NCI-H2107 treated with DMSO at 0.1 percent for 48 hours (cell line): ENCODE measurements around the gene ZSCAN23.
"Not testable (repeated sequence)": the region's sequence is repeated elsewhere in the genome, so short reads cannot be mapped to it uniquely, and the experiment has no call there.

ENCODE experiments used
- DNase-seq: peaks from one replicate; lab custom pipeline; 2025; ENCODE audit not compliant: unreplicated experiment; lab: John Stamatoyannopoulos, UW

Gene ZSCAN23

GRCh38 chr6:28442586-28442985 is 705 bp downstream of the ZSCAN23 start:
- DNase-seq, result no peak

DNA sequence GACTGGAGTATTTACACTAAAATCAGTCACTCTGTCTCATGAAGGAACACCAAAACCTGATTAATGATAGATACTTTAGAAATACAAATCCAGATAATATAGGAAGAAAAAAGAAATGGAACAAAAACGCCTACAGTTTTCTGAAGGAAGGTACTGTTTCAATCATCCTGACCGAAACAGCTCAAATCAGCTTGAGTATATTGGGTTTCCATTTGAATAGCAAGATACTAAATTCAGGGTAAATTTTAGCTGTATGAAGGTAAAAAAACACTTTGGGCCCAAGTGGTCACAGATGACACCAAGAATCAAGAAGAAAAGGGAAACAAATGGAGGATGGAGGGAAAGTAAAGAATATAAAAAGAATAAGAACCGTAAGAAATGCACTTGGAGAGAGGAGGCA is 6.9 kb downstream of the ZSCAN23 start:
- no peak for DNase-seq

DNA sequence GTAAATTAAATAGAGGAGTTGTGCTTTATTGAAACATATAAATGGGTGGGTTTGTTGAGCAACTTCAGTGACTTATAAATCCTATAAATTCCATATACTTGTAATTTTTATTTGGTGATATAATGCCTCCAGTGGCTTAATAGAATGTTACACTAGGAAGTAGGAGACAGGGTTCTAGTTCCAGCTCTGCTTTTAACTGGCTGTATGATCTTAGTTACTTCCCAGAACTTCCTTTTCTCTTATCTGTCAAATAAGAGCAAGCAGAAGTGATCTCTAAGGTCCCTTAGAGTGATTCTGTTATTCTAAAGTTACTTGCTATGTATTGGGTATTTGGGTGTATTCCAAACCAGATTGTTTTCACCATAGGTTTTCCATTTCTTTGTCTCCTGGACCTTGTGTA is 10.2 kb downstream of the ZSCAN23 start:
- no peak for DNase-seq

DNA sequence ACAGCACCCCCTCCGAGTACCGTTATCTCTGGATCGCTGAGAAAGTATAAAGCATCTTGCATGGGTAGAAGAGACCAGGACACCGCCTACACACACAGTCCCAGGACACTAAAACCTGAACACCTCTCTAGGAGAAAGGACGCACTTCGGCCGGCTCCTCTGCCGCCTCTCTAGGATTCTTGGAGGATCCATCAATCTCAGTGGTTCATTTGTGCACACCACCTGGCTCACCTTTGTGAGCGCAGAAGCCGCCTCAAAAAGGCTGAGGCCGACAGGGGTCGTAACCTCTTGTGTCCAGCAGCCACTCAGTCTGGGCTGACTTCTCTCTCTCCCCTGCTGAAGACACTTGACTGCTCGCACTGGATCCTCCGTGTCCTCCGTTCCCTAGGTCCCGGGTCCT is 13.5 kb downstream of the ZSCAN23 start:
- DNase-seq, result no peak

GRCh38 chr6:28425944-28426541 is 17.2 kb downstream of the ZSCAN23 start:
- DNase-seq, result no peak

DNA sequence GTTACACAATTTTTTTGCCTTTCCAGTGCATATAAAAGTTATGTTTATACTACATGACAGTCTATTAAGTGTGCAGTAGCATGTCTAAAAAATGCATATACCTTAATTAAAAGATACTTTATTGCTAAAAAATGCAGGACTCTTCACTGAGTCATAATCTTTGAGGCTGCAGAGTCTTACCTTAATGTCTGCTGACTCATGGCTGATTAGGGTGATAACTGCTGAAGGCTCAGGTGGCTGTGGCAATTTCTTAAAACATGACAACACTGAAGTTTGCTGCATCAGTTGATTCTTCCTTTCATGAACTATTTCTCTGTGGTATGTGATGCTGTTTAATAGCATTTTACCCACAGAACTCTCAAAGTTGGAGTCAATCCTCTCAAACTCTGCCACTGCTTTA is 19.1 kb downstream of the ZSCAN23 start:
- no peak for DNase-seq

DNA sequence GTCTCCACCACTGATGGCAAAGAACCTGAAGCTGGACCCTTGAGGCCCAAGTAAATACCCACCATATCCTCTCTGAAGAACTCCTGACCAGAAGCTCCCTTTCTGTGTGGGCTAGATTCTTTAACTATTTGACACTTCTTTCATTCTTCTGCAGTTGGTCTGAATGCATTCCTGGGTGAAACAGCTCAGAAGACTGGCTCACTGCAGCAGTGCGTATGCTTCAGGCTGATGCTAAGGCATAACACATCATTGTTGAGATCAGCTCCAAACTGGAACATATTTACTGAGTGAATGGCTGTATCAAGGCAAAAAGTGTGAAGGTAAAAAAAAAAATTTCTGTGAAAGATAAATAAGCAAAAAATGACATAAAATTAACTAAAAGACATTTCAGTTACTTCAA is 19.7 kb downstream of the ZSCAN23 start:
- no peak for DNase-seq

GRCh38 chr6:28413681-28414080 is 29.6 kb downstream of the ZSCAN23 start:
- no peak for DNase-seq

GRCh38 chr6:28410767-28411166 is 32.5 kb downstream of the ZSCAN23 start:
- no peak for DNase-seq

- DNase-seq, result no peak
Observed at GRCh38 chr6:28408076-28408802, 35.1 kb downstream of the ZSCAN23 start.

- no peak for DNase-seq
Observed at GRCh38 chr6:28407401-28407800, 35.9 kb downstream of the ZSCAN23 start.

DNA sequence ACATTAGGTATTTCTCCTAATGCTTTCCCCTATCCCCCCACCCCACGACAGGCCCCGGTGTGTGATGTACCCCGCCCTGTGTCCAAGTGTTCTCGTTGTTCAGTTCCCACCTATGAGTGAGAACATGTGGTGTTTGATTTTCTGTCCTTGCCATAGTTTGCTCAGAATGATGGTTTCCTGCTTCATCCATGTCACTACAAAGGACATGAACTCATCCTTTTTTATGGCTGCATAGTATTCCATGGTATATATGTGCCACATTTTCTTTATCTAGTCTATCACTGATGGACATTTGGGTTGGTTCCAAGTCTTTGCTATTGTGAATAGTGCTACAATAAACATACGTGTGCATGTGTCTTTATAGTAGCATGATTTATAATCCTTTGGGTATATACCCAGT is 39.4 kb downstream of the ZSCAN23 start:
- DNase-seq, result not testable (repeated sequence)

- no peak for DNase-seq
Observed at GRCh38 chr6:28402197-28402596, 41.1 kb downstream of the ZSCAN23 start.

DNA sequence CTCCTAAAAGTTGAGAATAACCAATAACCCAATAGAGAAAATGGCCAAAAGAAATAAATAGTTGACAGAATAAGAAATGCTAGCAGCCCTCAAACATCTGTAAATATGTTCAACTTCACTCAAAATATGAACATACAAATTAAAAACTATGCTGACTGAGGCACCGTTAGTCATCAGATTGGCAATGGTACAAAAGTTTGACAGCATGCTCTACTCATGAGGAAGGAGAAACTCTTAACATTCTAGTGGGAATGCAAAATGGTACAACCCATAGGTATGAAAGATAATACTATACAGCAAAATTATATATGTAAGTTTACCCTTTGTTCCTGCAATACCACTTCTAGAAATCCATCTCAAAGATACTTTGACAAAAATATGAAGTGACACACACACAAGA is 42.1 kb downstream of the ZSCAN23 start:
- DNase-seq, result no peak

DNA sequence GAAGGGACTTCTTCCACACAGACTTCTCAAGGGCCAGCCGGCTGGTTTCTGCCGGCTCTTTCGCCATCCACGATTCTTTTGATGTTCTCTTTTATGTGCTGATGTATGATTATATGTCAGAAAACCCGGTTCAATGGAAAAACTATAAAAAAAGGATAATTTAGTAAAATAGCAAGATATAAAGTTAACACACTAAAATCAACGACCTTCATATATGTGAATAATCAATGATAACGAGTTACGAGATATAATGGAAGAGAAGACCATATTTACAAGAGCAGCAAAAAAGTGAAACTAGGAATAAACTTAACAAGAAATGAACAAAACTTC is 43.2 kb downstream of the ZSCAN23 start:
- DNase-seq, result no peak

- DNase-seq, result peak; percentile 13
Observed at GRCh38 chr6:28399350-28400121, 43.8 kb downstream of the ZSCAN23 start, which contains the start of gene ZSCAN12. TSS of gene ZSCAN12 (minus strand) at chr6:28399747. CDS start at chr6:28398405, 1,342 bp downstream.

DNA sequence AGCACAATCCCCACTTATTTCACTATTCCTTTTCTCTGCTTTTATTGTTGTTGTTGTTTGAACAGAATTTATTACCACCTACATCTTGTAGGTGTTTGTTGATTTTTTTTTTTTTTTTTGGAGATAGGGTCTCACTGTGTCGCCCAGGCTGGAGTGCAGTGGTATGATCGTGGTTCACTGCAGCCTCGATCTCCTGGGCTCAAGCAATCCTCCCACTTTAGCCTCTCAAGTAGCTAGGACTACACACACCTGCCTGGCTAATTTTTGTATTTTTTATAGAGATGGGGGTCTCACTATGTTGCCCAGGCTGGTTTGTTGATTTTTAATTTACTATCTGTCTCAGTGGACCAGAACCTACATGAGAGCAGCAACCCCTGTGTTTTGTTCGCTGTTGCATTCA is 47.4 kb downstream of the ZSCAN23 start:
- no peak for DNase-seq

DNA sequence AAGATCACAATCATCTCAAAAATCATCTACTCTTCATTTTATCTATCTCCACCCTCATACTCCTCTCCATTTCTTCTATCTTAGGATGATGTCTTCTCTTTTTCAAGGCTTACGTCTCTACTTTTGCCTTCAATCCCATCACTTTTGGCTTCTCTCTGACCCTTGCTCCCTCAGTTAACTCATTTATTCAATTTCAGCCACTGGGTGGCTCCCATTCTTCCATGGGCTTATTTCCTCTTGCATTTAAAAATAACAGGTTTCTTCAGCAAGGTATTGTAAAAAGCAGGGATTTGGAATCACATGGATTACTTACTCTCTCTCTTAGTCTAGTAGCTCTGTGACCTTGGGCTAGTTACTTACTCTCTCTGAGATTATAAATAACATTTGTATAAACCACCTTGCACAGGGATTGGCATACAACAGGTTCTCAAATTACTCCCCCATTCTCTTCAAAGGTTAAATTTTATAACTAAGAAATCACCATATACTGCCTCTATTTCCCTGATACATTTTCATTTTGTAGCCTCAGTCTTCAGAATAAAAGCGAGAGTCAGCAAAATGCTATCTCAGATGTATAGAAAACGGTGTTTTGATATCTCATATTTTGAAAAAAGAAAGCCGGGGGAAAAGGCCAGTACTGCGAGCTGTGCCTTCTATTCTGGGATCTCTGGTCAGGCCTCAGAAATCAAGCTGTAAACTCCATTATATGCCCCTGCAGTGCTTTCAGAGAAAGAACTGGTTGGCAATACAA is 49.2 kb downstream of the ZSCAN23 start:
- no peak for DNase-seq

DNA sequence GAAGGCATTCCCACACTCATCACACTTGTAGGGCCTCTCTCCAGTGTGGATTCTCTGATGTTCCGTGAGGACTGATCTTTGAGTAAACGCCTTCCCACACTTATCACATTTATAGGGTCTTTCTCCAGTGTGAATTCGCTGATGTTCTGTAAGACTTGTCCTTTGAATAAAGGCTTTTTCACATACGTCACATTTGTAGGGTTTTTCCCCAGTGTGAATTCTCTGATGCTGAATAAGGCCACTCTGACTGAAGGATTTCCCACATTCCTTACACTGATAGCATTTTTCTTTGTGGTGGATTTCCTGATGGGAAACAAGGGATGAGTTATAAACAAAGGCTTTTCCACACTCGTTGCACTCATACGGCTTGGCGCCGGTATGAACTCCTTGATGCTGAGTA is 52.6 kb downstream of the ZSCAN23 start:
- no peak for DNase-seq

DNA sequence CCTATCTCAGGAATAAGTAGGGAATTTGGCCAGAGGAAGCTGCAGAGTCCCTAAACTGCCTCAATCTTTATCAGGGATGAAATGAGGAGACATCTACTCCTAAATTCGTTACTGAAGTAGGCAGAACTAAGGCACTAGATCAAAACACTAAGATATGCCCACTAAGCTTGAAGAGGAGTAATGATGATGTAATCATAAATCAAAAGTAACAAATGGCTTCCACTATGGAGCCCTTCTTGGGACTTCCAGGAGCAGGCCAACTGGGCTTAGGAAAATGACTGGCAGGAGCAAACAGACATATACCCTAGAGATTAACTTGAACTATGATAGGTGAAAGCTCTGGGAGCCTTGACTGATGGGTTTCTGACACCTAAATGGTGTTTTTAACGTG is 59.2 kb downstream of the ZSCAN23 start:
- no peak for DNase-seq
